H1 (cell line): ENCODE measurements around the gene RICTOR. TPM values are rescaled to one million over a fixed set of nuclear protein-coding genes. Genes with fewer than 3 reads are reported as not detected.

Source experiments
- polyA plus RNA-seq, 7 experiments: library from polyadenylated mRNA; depleted of rRNA in 3 of 7; stranded (reverse) in 5 of 7; unstranded in 2 of 7; fragments of >200 nt in 5 of 7; fragments of 200-250 nt in 2 of 7; gene quantifications; 1 replicate in 5 of 7; 2 replicates in 1 of 7; 4 replicates in 1 of 7; pipeline versions ENCODE4 v1.2.1 to v1.2.3, GENCODE V29; 2011 to 2013; ENCODE audit warnings: missing spikeins in 2 of 7, mixed read lengths in 2 of 7
- total RNA-seq: library from RNA; stranded (reverse); fragmentation: NEBNext Ultra II Directional; extraction: Animal tissue kit (Norgen Biotek cat#: 25700); gene quantifications from 2 replicates; pipeline ENCODE4 v1.2.1, GENCODE V29; 2021
- TF ChIP-seq, protein P1 (sequence below), 3 experiments: IDR thresholded peaks; 1 replicate in 2 of 3; 2 replicates in 1 of 3; pipeline versions ENCODE4 v1.5.1 to v1.6.1; 2011; ENCODE audit warnings: low read length in 3 of 3, mild to moderate bottlenecking in 3 of 3, inconsistent platforms in 2 of 3, low read depth in 1 of 3, moderate library complexity in 1 of 3; ENCODE audit not compliant: insufficient read depth in 1 of 3; ENCODE audit errors: control extremely low read depth in 1 of 3

RICTOR gene
- total and polyA plus RNA-seq, 2 of the 8 experiments (the other 6 are each of a cell fraction or from before 2014, with no cell fraction given): 4.3 to 26.6 TPM

DNA sequence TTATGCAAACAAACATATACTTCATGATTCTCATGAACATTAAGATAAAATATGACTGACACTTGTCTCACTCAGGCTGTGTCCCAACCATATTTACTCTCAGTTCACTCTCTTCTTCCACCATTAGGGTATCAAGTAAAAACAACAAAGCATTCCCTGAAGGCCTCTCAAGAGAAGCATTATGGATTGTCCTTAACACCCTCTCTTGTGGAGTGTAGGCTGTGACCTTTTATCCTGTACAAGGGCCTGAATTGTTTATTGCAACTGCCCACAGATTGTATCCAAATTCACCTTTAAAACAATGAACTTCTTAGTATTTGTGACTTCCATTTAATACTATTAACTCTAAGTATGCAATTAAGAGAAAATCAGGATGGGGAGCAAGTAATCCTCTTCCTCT lies 78.1 kb downstream of the RICTOR start (continued):
- TF ChIP-seq, protein P1, sequence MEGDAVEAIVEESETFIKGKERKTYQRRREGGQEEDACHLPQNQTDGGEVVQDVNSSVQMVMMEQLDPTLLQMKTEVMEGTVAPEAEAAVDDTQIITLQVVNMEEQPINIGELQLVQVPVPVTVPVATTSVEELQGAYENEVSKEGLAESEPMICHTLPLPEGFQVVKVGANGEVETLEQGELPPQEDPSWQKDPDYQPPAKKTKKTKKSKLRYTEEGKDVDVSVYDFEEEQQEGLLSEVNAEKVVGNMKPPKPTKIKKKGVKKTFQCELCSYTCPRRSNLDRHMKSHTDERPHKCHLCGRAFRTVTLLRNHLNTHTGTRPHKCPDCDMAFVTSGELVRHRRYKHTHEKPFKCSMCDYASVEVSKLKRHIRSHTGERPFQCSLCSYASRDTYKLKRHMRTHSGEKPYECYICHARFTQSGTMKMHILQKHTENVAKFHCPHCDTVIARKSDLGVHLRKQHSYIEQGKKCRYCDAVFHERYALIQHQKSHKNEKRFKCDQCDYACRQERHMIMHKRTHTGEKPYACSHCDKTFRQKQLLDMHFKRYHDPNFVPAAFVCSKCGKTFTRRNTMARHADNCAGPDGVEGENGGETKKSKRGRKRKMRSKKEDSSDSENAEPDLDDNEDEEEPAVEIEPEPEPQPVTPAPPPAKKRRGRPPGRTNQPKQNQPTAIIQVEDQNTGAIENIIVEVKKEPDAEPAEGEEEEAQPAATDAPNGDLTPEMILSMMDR (IDR thresholded peaks at IDR 0.05; ENCODE audit: control extremely low read depth in 1 of 3, insufficient read depth in 1 of 3, low read depth in 1 of 3, low read length in 3 of 3): no peak
